Measurements from ENCODE around the gene ACSS1.
A peak's percentile ranks its signal among the peaks of the same experiment; 100 is the strongest.

The ACSS1 gene

DNA sequence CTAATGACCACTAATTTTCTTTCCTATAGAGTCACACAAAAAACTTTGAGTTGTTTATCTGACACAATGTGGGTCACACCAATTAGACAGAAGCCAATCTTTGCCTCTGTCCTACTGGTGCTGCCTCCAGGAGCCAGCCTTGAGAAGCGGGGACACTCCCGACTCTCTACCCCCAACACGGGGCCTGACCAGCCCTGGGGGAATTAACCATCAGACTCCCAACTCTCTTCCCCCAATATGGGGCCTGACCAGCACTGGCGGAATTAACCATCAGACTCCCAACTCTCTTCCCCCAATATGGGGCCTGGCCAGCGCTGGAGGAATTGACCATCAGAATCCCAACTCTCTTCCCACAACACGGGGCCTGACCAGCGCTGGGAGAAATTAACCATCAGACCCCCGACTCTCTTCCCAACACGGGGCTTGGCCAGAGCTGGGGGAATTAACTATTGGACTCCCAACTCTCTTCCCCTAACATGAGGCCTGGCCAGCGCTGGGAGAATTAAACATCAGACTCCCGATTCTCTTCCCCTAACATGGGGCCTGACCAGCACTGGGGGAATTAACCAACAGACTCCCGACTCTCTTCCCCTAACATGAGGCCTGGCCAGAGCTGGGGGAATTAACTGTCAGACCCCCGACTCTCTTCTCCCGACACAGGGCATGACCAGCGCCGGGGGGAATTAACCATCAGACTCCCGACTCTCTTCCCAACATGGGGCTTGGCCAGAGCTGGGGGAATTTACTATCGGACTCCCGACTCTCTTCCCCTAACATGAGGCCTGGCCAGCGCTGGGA lies 96.4 kb downstream of the ACSS1 start:
- Histone ChIP-seq H3K36me3 (ENCODE audit: control insufficient read depth in 5 of 5, insufficient read depth in 5 of 5, low read length in 5 of 5) (peaks cover 8 to 98% (median 91%) of the 10 kb centered on the region in 5 donors), H3K9ac (ENCODE audit: low read length in 5 of 5) (peak overlapping the region in 1 of 5 donors; percentile 12), H3K9me3 (ENCODE audit: control insufficient read depth in 5 of 5, low read length in 5 of 5) (no peaks in the 10 kb centered on the region), H3K4me3 (ENCODE audit: low read depth in 1 of 5, low read length in 5 of 5) (no peak overlapping the region), H3K27ac (ENCODE audit: low read depth, low read length) (no peak overlapping the region), H3K27me3 (ENCODE audit: control insufficient read depth in 5 of 5, insufficient read depth in 4 of 5, low read length in 5 of 5) (no peaks in the 10 kb centered on the region), H3K4me1 (ENCODE audit: control insufficient read depth in 5 of 5, insufficient read depth in 5 of 5, low read length in 5 of 5) (peaks cover 0 to 10% (median 7%) of the 10 kb centered on the region in 5 donors)

DNA sequence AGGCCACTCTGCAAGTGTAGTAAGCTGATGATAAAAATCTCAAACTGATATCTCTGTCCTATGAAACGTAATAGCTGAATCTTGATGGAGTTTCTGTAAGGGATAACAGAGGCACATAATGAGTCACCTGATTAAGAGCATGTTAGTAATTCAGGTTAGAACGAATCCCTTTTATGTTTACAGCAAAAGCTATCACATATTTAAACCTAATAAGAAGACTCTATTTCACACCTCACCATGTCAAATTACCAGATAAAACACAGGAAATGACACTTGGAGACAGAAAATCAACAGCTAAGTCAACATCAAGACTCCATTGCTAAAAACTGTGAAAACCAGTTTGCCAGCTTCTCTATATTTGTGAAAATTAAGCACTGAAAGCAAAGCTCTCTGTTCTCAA lies 97.1 kb downstream of the ACSS1 start:
- no peak overlapping the region for H3K27ac ChIP-seq (ENCODE audit: low read depth, low read length)
- H3K9me3 ChIP-seq (ENCODE audit: control insufficient read depth in 5 of 5, low read length in 5 of 5), result no peaks in the 10 kb centered on the region
- H3K4me3 ChIP-seq (ENCODE audit: low read depth in 1 of 5, low read length in 5 of 5), result no peak overlapping the region
- no peaks in the 10 kb centered on the region for H3K27me3 ChIP-seq (ENCODE audit: control insufficient read depth in 5 of 5, insufficient read depth in 4 of 5, low read length in 5 of 5)
- H3K4me1 ChIP-seq (ENCODE audit: control insufficient read depth in 5 of 5, insufficient read depth in 5 of 5, low read length in 5 of 5), result peaks cover 0 to 10% (median 7%) of the 10 kb centered on the region in 5 donors
- H3K36me3 ChIP-seq (ENCODE audit: control insufficient read depth in 5 of 5, insufficient read depth in 5 of 5, low read length in 5 of 5), result peaks cover 8 to 98% (median 90%) of the 10 kb centered on the region in 5 donors
- peak overlapping the region in 1 of 5 donors; percentile 12 for H3K9ac ChIP-seq (ENCODE audit: low read length in 5 of 5)

DNA sequence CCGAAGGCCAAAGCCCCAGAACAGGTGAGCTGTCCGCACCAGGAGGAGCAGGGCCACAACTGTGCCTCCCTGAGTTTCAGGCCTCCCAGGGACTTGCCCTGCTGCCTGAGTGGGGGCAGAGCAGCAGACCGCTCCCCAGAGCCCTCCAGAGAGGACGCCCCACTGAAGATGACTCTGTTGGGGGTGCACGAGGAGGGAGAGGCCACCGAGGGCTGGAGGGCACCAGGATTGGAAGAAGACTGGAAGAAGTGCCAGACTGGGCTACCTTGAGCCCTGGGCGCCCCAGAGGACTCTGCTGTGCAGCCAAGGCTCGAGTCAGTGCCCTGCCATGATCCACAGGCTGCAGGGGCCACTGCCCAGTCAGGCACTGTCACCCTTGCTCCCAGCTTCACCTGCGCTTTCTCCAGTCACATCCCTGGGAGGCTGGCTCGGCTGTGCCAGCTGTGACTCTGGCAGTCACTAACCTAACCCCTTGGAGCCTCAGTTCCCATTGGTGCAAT lies 97.6 kb downstream of the ACSS1 start:
- no peaks in the 10 kb centered on the region for H3K27me3 ChIP-seq (ENCODE audit: control insufficient read depth in 5 of 5, insufficient read depth in 4 of 5, low read length in 5 of 5)
- H3K36me3 ChIP-seq (ENCODE audit: control insufficient read depth in 5 of 5, insufficient read depth in 5 of 5, low read length in 5 of 5), result peaks cover 8 to 96% (median 85%) of the 10 kb centered on the region in 5 donors
- H3K4me3 ChIP-seq (ENCODE audit: low read depth in 1 of 5, low read length in 5 of 5), result no peak overlapping the region
- H3K27ac ChIP-seq (ENCODE audit: low read depth, low read length), result no peak overlapping the region
- peaks cover 0 to 10% (median 7%) of the 10 kb centered on the region in 5 donors for H3K4me1 ChIP-seq (ENCODE audit: control insufficient read depth in 5 of 5, insufficient read depth in 5 of 5, low read length in 5 of 5)
- no peak overlapping the region for H3K9ac ChIP-seq (ENCODE audit: low read length in 5 of 5)
- no peaks in the 10 kb centered on the region for H3K9me3 ChIP-seq (ENCODE audit: control insufficient read depth in 5 of 5, low read length in 5 of 5)

DNA sequence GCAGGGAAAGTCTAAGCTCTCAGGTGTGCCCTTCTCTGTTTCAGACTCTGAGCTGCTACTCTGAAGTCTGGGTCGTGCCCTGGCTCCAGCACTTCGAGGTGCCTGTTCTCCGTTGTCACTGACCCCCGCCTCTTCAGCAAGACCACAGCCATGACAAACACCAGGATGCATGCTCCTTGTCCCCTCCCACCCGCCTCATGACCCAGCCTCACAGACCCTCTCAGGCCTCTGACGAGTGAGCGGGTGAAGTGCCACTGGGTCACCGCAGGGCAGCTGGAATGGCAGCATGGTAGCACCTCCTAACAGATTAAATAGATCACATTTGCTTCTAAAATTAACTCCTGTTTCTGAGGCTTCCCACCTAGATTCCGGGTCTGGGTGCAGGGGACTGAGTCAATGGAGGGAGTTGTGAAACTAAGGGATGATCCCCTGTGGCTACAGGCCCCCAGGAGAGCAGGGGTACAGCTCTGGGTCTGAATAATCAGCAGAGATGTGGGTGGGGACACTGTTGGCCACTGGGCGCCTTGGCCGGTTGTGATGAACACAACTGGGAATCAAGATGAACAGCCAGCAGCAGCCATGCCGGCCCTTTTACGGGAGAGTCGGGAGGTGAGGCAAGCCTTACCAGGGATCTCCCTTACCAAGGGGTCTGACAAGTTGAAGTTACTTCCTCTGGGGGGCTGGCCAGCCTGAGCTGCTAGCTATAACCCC lies 98.2 kb downstream of the ACSS1 start:
- no peaks in the 10 kb centered on the region for H3K9me3 ChIP-seq (ENCODE audit: control insufficient read depth in 5 of 5, low read length in 5 of 5)
- peaks cover 0 to 10% (median 7%) of the 10 kb centered on the region in 5 donors for H3K4me1 ChIP-seq (ENCODE audit: control insufficient read depth in 5 of 5, insufficient read depth in 5 of 5, low read length in 5 of 5)
- no peak overlapping the region for H3K27ac ChIP-seq (ENCODE audit: low read depth, low read length)
- H3K4me3 ChIP-seq (ENCODE audit: low read depth in 1 of 5, low read length in 5 of 5), result no peak overlapping the region
- no peaks in the 10 kb centered on the region for H3K27me3 ChIP-seq (ENCODE audit: control insufficient read depth in 5 of 5, insufficient read depth in 4 of 5, low read length in 5 of 5)
- H3K36me3 ChIP-seq (ENCODE audit: control insufficient read depth in 5 of 5, insufficient read depth in 5 of 5, low read length in 5 of 5), result peaks cover 8 to 90% (median 80%) of the 10 kb centered on the region in 5 donors
- no peak overlapping the region for H3K9ac ChIP-seq (ENCODE audit: low read length in 5 of 5)

DNA sequence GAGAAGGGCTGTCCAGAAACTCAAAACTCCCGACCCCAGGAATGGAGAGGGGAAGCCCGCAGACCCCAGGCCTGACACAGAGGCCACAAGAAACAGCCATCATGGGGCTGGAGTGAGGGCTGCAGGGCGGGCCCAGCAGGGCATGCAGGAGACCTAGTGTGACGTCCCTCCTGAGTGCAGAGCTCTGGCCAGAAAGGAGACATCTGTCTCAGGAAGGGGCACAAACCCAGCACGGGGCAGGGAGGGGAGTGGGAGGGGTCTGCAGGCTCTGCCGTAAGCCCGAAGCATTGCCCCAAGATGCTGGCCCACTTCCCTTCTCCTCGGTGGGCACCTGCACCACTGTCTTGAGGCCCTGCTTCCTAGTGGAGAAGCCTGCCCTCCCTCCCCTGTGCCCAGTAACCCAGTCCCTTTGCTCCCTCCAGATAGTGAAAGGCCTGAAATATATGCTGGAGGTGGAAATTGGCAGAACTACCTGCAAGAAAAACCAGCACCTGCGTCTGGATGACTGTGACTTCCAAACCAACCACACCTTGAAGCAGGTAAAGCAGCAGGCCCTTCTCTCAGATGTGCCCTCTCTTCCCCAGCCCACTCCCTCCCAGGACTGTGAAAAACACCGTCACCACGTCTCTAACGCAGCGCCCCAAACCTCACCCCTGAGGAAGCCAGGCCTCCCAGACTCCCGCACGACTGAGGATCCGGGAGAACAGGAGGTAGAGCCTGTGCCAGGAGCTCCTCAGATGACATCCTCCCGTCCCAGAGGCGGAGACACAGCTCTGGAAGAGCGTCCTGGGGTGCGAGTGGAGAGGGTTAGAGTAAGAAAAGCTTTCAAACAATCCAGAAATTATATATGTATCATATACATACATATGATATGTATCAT lies 99.2 kb downstream of the ACSS1 start:
- Histone ChIP-seq H3K9me3 (ENCODE audit: control insufficient read depth in 5 of 5, low read length in 5 of 5) (no peaks in the 10 kb centered on the region), H3K36me3 (ENCODE audit: control insufficient read depth in 5 of 5, insufficient read depth in 5 of 5, low read length in 5 of 5) (peaks cover 8 to 85% (median 73%) of the 10 kb centered on the region in 5 donors), H3K4me3 (ENCODE audit: low read depth in 1 of 5, low read length in 5 of 5) (no peak overlapping the region), H3K9ac (ENCODE audit: low read length in 5 of 5) (no peak overlapping the region), H3K4me1 (ENCODE audit: control insufficient read depth in 5 of 5, insufficient read depth in 5 of 5, low read length in 5 of 5) (peaks cover 0 to 14% (median 8%) of the 10 kb centered on the region in 5 donors), H3K27me3 (ENCODE audit: control insufficient read depth in 5 of 5, insufficient read depth in 4 of 5, low read length in 5 of 5) (no peaks in the 10 kb centered on the region), H3K27ac (ENCODE audit: low read depth, low read length) (no peak overlapping the region)

DNA sequence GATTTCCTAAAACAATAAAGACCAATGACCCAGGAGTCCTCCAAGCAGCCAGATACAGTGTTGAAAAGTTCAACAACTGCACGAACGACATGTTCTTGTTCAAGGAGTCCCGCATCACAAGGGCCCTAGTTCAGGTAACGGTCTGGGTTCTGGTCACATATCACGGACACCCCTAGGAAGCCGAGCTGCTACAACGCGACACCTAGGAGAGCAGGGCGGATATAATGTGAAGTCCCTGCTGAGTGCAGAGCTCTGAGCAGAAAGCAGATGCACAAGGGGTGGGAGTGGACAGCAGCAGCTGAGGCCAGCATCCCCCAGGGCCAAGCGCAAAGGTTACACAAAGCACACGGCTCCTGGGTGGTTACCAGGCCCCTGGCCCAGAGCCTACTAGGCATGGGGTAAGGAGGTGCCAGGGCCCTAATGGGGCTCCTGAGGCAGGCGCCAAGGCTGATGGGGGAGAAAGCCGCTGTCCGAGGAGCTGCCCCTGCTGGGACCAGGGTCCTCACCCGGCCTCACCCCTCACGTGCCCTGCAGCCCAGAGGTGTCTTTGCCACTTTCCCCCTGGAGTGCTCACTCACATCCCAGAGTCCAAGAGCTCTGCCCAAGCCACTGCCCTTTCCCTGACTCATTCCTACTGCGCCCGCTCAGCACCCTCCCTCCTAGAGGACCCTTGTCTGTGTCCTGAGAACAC lies 100.5 kb downstream of the ACSS1 start:
- Histone ChIP-seq H3K36me3 (ENCODE audit: control insufficient read depth in 5 of 5, insufficient read depth in 5 of 5, low read length in 5 of 5) (peaks cover 5 to 75% (median 61%) of the 10 kb centered on the region in 5 donors), H3K9me3 (ENCODE audit: control insufficient read depth in 5 of 5, low read length in 5 of 5) (no peaks in the 10 kb centered on the region), H3K27me3 (ENCODE audit: control insufficient read depth in 5 of 5, insufficient read depth in 4 of 5, low read length in 5 of 5) (no peaks in the 10 kb centered on the region), H3K4me3 (ENCODE audit: low read depth in 1 of 5, low read length in 5 of 5) (no peak overlapping the region), H3K27ac (ENCODE audit: low read depth, low read length) (no peak overlapping the region), H3K4me1 (ENCODE audit: control insufficient read depth in 5 of 5, insufficient read depth in 5 of 5, low read length in 5 of 5) (peaks cover 0 to 27% (median 18%) of the 10 kb centered on the region in 5 donors), H3K9ac (ENCODE audit: low read length in 5 of 5) (peak overlapping the region in 1 of 5 donors; percentile 9)
